Right hindlimb (tissue), 1 donor: ENCODE measurements around the gene BID.

Experiments
- DNase-seq: peaks from one replicate; pipeline ENCODE4 v3.0.0-alpha.2; 2018

BID gene

DNA sequence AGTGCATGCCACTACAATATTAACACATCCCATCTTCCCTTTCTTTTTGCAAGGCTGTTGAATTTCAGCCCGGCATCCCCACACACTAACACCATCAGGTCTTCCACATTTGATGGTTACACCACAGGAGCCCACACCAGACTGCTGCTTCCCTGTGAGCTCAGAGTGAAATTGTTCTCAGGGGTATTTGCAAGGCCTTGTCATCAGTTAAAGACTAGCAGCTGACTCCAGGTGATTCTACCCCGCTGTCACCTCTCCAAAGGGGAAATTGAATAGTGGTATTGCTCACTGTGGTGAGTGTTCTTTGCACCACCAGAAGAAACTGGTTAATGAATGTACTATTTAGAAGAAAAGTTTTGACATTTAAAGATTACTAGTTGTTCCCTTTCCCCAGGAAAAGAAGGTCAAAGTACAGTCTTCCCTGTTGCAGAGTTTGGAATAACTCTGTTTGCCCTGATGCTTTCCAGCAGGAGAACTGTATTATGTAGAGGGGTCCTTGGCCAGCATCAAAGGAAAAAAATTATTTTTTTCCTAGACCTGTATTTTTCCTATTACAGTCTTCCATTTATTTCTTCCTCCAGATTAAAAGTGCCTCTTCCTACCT, 41.9 kb downstream of the BID start:
- no peak for DNase-seq

DNA sequence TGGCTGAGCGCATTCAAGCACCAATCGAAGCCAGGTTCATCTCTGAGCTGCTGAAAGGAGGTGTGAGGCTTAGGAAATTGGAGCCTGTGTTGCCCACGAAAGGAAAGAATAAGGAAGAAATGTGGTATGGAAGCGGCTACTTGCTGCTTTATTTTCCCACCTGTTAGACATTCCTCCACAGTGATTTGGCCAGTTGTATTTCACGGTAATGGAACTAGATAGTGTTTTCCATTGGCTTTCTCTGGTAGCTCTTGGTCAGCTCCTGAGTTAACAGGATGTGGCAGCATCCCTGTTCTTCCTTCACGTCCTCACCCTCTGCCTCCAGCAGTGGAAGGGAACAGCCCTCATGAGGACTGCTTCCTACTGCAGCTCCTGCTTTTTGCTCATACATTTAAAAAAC, 44.7 kb downstream of the BID start:
- DNase-seq = no peak

DNA sequence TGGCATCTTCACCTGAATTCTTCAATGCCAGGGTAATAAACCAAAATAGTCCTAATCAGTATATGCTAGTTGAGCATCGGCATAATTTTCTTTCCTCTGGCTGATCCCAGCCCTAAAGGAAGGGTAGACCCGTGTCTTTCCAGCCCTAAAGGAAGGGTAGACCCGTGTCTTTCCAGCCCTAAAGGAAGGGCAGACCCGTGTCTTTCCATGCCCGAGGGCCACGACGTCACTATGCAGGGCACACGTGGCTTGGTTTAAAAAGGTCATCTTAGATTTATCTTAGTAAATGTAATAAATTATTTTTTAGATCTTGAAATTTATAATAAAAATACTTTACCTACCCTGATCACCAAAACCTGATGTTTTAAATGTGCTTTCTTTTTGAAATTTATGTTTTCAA, 45.5 kb downstream of the BID start:
- DNase-seq = no peak

DNA sequence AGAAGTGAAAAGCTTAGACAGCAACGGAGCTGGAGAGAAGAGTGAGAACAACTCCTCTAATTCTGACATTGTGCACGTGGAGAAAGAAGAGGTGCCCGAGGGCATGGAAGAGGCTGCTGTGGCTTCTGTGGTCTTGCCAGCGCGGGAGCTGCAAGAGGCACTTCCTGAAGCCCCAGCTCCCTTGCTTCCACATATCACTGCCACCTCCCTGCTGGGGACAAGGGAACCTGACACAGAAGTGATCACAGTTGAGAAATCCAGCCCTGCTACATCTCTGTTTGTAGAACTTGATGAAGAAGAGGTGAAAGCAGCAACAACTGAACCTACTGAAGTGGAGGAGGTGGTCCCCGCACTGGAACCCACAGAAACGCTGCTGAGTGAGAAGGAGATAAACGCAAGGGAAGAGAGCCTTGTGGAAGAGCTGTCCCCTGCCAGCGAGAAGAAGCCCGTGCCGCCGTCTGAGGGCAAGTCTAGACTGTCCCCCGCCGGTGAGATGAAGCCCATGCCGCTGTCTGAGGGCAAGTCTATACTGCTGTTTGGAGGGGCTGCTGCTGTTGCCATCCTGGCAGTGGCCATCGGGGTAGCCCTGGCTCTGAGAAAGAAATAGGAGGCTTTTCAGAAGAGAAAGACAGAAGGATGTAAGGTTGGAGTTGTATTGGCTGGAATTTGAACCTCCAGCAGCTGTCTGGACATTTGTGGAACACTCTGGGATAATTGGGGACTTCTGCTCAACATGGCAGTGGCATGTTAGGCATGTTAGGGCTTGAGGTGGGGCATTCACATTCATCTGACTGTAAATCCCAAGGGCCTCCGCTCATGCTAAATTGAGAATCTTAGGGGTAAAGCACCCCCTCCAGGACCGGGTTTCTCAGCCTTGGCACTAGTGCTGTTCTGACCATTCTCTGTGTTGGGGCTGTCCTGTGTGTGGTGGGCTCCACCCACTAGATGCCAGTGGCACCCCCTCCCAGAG, 47.1 kb downstream of the BID start:
- DNase-seq = no peak

DNA sequence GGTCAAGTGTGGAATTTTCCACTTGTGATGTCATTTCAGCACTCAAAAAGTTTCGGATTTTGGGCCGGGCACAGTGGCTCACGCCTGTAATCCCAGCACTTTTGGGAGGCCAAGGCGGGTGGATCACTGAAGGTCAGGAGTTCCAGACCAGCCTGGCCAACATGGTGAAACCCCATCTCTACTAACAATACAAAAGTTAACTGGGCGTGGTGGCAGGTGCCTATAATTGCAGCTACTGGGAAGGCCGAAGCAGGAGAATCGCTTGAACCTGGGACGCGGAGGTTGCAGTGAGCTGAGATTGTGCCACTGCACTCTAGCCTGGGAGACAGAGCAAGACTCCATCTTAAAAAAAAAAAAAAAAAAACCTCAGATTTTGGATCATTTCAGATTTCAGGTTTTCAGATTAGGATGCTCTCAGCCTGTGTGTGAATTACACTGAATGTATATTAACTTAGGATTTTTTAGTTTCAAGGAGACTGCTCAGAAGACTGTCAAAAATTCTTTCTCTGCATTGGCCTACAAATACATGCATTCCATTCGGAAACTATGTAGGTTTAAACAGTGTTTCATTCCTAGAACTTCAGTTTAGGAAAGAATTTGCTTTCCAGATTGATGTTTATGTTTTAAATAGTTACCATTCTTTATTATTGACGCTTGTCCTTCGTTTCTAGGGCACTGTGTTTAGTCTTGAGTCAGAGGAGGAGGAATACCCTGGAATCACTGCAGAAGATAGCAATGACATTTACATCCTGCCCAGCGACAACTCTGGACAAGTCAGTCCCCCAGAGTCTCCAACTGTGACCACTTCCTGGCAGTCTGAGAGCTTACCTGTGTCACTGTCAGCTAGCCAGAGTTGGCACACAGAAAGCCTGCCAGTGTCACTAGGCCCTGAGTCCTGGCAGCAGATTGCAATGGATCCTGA, 48.0 kb downstream of the BID start:
- DNase-seq = no peak

DNA sequence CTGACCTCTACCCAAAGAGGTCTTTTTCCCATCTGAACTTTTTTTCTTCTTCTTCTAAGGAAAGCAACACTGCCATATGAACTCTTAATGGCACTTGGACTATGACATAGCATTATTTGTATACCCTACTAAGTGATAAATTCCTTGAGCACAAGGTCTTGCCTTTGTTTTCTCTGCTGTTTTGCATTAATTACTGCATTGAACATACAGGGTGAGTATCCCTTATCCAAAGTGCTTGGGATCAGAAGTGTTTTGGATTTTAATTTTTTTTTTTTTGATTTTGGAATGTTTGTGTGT, 48.8 kb downstream of the BID start:
- no peak for DNase-seq

DNA sequence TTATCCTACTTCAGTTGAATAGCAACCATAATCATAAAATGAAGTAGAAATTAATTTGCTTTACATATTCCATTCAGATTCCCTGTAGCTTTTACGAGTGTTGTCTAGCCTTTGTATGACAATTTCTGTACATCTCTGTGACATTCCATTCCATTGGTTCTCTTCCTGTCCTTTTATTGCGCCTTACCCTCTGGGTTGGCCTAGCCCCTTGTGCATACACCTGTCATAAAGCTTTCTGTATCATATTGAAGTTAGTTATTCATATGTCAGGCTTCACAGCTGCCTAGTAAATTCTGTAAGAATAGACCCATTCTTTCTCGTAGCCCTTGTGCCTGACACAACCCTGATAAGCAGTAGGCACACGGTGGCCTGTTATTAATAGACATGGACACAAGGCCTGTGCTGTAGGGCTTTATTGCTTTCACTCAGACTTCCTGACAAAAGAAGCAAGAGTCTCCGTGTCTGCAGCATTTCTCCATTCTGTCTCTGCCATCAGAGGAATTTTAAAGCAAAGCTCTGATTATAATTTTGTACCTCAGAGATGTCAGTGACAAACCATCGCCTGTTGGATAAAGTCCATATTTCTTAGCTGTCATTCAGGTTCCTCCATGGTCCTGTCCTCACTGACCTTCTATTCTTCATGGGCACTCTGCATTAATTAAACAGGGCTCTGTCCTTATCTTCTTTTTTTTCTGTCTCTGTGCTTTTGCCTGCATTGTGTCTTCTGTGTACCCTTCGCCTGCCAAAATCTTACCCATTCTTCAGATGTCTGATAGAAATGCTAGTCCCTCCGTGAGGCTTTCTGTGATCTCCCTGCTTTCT, 49.4 kb downstream of the BID start:
- no peak for DNase-seq

DNA sequence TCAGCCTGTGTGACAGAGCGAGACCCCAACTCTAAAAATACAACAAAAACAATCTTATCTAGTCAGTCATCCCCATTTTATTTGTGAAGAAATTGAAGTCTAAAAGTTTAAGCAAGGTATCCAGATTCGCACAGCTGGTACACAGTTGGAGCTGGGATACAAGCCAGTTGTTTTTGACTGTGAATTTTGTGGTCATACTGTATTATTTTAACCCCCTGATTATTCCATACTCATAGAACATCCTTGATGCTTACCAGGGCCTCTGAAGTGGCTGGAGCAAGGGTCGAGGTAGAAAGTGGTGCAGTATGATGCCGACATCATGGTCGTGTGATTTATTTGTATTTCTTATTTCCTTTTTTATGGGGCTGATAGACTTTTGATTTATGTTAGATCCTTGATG, 50.0 kb downstream of the BID start:
- DNase-seq = no peak

DNA sequence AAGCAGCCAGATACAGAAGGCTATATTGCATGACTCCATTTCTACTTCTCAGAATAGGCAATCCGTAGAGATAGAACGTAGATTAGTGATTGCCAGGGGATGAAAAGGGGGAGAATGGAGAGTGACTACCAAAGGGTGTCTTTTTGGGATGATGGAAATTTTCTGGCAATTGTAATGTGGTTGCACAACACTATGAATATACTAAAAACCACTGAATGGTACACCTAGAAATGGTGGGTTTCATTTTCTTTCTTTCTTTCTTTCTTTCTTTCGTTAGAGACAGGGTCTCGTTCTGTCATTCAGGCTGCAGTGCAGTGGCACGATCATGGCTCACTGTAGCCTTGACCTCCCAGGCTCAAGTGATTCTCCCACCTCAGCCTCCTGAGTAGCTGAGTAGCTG, 54.4 kb downstream of the BID start:
- DNase-seq = no peak

DNA sequence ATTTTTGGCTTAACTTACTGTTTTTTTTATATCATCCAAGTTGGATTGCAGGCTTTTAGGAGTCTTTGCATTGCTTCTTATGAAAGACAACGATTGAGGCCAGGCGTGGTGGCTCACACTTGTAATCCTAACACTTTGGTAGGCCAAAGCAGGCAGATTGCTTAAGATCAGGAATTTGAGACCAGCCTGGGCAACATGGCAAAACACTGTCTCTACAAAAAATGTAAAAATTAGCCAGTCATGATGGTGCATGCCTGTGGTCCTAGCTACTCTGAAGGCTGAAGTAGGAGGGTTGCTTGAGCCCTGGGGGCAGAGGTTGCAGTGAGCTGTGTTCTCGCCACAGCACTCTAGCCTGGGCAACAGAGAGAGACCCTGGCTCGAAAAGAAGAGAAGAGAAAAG, 56.6 kb downstream of the BID start:
- no peak for DNase-seq

DNA sequence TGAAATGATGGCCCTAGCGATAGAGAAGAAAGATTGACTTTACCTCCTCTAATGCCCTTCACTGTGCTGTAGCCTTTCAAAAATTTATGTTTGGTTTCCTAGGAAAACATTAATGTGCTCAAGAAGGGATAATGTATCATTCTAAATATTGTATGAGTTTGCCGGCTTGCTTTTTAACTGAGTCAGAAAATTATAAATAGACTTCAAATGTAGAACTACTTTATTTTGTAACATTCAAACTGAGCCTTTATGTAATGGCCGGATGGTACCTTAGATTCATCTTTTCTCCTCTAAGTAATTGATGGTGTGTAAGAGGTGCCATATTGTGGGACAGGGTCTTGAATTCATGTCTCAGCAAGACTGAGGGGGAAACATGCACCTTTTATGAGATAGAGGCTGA, 57.7 kb downstream of the BID start:
- DNase-seq = no peak

DNA sequence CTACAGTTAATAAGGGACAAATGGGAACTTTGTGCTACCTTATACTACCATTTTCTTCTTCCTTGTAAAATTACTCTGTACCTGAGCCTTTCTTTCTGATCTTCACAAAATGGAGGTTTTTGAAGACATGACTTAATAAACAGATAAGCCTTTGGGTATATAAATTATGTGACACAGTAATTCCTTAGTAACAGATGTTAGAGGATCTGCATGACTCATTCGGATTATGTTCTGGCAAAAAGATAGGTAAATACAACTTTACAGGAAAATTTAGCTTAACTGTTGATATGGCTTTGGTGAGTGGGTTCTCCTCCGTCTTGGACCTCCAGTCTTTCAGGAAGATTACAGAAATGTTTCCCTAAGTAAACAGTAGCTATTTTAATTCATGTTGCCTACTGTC, 61.8 kb downstream of the BID start:
- no peak for DNase-seq

DNA sequence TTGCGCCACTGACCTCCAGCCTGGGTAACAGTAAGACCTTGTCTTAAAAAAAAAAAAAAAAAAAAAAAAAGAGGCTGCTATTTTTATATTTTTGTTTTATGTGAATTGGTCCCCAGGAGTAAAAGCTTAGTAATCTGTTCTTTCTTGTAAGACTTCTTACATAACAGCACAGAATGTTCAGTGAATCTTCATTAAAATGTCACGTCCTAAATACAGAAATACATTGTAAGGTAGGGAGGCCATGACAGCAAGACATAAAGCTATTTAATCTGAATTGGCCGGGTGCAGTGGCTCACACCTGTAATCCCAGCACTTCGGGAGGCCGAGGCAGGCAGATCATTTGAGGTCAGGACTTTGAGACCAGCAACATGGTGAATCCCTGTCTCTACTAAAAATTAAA, 64.2 kb downstream of the BID start:
- DNase-seq = no peak

DNA sequence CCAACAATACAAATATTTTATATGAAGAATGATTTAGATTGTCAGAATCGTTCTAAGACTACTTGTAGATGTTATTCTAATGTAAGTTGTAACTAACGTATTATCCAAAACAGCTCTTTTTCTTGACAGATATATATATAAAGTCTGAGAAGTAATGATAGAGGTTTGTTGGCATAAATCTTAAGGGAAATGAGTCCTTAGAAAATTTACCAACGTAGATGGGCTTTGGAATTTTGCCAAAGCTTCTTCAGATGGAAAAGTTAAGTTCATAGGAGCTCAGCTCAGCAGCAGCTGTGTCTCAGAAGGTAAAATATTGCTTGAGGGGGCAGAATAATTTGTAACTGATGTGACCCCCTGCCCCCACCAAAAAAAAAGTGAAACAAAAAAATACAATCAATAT, 66.7 kb downstream of the BID start:
- no peak for DNase-seq

DNA sequence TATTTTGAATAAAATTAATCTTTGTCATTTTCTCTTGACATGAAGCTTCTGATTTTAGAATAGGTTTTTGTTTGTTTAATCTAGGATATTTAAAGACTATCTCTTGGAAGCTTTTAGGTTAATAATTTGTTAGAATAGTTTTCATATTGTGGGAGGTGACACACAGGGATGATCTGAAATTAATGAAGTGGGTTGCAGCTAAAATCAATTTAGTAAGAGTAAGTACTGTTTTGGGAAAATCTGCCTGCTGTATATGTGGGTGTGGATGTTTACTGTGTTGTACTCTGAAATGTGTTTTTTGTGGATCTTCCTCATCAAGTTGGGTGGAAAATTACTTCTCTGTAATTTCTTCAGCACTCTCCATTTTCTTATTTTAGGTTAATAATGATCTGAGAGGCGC, 67.3 kb downstream of the BID start:
- no peak for DNase-seq

DNA sequence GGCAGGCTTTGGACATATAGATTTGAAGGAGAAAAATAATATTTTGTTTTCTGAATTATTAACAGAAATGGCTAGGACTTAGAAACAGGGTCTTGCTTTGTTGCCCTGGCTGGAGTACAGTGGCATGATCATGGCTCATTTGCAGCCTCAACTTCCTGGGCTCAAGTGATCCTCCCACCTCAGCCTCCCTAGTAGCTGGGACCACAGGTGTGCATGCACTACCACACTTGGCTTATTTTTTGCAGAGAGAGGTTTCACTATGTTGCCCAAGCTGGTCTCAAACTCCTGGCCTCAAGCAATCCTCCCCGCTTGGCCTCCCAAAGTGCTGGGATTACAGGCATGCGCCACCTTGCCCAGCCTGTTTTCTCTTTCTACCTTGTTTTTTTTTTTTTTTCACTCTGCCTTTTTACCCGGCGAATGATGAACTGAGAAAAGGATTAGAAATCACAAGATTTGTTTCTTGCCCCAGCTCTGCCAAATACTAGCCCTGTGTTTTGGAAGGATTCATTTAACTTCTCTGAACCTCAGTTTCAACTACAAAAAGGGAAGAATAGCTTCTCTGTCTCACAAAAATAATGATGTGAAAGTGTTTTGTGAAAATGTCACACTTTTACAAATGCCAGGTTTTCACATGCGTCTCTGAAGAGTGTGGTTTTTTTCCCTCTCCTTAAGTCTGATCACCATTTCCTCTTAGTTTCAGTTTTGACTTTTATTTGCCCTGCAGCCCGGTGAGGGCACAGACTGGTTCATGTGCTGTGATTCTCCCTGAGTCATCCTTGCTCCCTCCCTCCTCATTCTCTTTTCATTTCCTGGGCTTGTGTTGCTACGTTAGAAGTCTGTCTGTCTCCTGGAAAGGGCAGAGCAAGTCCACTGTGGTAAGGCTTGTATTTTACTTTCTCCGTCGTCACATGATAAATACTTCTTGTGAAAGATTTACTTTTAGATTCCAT, 68.0 kb downstream of the BID start:
- DNase-seq = peak; percentile 33

DNA sequence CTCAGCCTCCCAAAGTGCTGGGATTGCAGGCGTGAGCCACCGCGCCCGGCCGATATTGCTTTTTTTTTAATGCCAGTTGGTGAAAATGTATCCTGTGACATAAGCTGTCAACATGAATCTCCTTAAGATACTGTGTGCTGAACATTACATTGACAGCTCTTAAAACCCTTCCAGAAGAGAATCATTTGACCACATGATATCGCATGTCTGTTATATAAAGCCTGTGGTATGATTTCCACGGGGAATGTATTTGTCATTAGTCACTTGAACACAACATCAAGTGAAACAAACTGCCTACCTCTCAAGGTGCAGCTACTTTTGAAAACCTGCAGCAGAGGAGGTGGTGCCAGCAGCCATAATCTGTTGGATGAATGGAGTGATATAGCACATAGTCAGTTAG, 68.7 kb downstream of the BID start:
- DNase-seq = no peak

DNA sequence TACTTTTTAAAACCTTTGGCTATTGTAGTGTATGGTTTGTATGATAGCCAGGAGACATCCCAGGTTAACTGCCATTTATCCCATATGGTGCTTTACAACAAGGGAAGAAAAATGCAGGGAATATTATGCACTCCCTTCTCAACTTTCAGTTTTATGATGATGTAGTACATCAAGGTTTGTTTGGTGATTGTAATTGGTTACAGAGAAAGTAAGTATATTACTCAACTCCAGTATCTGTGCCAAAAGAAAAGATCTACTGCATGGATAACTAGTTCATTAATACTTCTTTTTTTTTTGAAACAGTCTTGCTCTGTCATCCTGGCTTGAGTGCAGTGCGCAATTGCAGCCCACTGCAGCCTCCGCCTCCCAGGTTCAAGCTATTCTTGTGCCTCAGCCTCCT, 70.5 kb downstream of the BID start:
- DNase-seq = no peak

DNA sequence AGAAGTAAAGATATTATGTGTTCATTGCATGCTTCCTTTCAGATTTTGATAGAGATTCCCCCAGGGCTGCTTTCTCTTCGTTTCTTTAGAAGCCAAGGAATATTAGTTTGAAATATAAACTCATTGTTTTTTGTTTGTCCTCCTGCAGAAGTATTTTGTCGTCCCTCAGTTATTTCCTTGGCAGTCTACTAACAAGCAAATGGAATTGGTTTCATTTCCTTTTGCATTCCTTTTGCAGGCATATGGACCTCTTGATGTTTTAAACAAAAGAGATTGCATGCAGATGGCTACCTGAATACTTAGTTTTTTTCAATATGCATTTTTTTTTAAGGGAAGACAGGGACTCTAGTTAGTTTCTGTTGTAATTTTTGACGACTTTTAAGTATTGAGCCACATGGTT, 73.5 kb downstream of the BID start:
- DNase-seq = no peak

DNA sequence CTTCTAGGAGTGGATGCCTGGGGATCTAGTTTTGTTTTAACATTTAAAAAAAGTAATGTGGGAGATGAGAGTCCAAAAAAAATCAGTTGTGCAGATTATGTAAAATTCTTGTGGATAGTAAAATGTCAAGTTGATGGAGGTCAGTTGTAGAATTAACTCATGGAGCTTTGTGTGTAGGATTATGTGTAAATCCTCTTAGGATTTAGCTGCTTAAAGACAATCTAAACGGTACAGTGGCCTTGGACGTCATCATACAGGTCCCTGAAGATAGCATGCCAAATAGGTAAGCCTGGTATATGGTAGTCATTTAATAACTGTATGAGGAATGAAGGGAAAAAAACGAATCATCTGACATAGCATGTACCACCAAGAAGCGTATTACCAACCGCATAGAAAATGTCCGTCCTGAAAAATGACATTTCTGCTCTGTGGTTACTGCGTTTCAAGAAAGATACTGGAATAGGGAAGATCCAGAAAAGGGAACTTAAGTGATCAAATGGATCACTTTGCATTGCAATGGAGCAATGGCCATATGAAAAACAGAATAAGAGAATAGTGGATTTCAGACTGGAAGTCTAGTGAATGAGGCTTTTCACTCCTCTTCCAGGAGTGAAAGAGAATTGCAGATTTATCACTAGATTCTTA, 74.5 kb downstream of the BID start:
- no peak for DNase-seq

DNA sequence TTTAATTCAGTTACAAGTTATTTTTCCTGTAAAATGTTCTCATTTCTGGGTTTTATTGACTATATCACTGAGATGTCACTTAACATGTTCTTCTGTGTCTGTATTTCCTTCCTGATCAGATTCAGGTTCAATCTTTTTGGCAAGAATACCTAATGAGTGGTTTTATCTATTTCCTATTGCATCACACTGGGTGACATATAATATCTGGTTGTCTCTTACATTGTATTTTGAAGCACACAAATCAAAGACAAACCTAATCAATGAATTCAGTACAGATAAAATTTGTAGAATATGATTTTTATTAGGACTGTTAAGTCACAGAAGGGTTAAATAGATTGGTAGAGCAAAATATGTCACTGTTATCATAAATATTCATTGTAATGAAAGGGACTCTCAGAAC, 75.3 kb downstream of the BID start:
- DNase-seq = no peak
